GM23338 (cell line): ENCODE results near the gene COP1. TPM values are rescaled to one million over a fixed set of nuclear protein-coding genes. Genes with fewer than 3 reads are reported as not detected.

Source experiments
- ATAC-seq: fragments of 200-7000 bp; cut with Tn5 transposase; 3 replicates; pipeline ENCODE4 v1.9.1; 2020
- DNase-seq: peaks from one replicate; pipeline ENCODE4 v3.0.0-alpha.2; 2015; ENCODE audit warnings: low spot score
- H2AFZ ChIP-seq: fragments of 200-600 bp; sonication (generic); 2 replicates; pipeline ENCODE4 v1.8.0; 2016; ENCODE audit warnings: antibody characterized with exemption, mild to moderate bottlenecking, moderate library complexity
- H3F3A ChIP-seq: fragments of 200-600 bp; sonication (generic); replicated peaks from 2 replicates; pipeline ENCODE4 v1.8.0; 2017; ENCODE audit warnings: antibody characterized with exemption, mixed run types, low read depth
- H3K27ac ChIP-seq: fragments of 200-600 bp; sonication (generic); 2 replicates; pipeline ENCODE4 v1.6.1; 2016; ENCODE audit warnings: low read depth
- H3K27me3 ChIP-seq: fragments of 200-600 bp; sonication (generic); 2 replicates; pipeline ENCODE4 v1.8.0; 2016; ENCODE audit warnings: mild to moderate bottlenecking, mixed run types, moderate library complexity; ENCODE audit not compliant: insufficient read depth
- H3K36me3 ChIP-seq: fragments of 200-600 bp; sonication (generic); 2 replicates; pipeline ENCODE4 v1.8.0; 2016; ENCODE audit warnings: mild to moderate bottlenecking; ENCODE audit not compliant: insufficient read depth
- H3K4me1 ChIP-seq: fragments of 200-600 bp; sonication (generic); 2 replicates; pipeline ENCODE4 v1.8.0; 2016; ENCODE audit warnings: mild to moderate bottlenecking, moderate library complexity; ENCODE audit not compliant: insufficient read depth
- H3K4me2 ChIP-seq: fragments of 200-600 bp; sonication (generic); 2 replicates; pipeline ENCODE4 v1.7.1; 2017; ENCODE audit warnings: mixed run types
- H3K4me3 ChIP-seq: fragments of 200-600 bp; sonication (generic); 2 replicates; pipeline ENCODE4 v1.6.1; 2016; ENCODE audit warnings: mixed run types
- H3K79me2 ChIP-seq: fragments of 200-600 bp; sonication (generic); replicated peaks from 2 replicates; pipeline ENCODE4 v1.8.0; 2017; ENCODE audit warnings: mild to moderate bottlenecking; ENCODE audit not compliant: insufficient read depth
- H3K9me2 ChIP-seq: fragments of 200-600 bp; sonication (generic); 2 replicates; pipeline ENCODE4 v1.8.0; 2017; ENCODE audit not compliant: insufficient read depth
- H4K20me1 ChIP-seq: fragments of 200-600 bp; sonication (generic); replicated peaks from 2 replicates; pipeline ENCODE4 v1.8.0; 2017; ENCODE audit warnings: mild to moderate bottlenecking; ENCODE audit not compliant: insufficient read depth
- H3K27ac Mint-ChIP-seq: 2 replicates; pipeline ENCODE4 v1.8.0; 2020; ENCODE audit warnings: inconsistent platforms, mild to moderate bottlenecking, moderate library complexity, mixed read lengths
- H3K27me3 Mint-ChIP-seq: 3 replicates; pipeline ENCODE4 v1.8.0; 2022; ENCODE audit warnings: low read depth, mild to moderate bottlenecking, moderate library complexity, mixed read lengths, inconsistent platforms; ENCODE audit not compliant: insufficient read depth, poor library complexity
- H3K36me3 Mint-ChIP-seq: 3 replicates; pipeline ENCODE4 v1.8.0; 2021; ENCODE audit warnings: low read depth, mild to moderate bottlenecking, inconsistent platforms, moderate library complexity, mixed read lengths
- H3K4me1 Mint-ChIP-seq: 3 replicates; pipeline ENCODE4 v1.8.0; 2020; ENCODE audit warnings: mild to moderate bottlenecking, inconsistent platforms, mixed read lengths
- H3K4me3 Mint-ChIP-seq: 3 replicates; pipeline ENCODE4 v1.8.0; 2021; ENCODE audit warnings: moderate library complexity, mild to moderate bottlenecking, inconsistent platforms, mixed read lengths
- H3K9me3 Mint-ChIP-seq: 3 replicates; pipeline ENCODE4 v1.8.0; 2020; ENCODE audit warnings: moderate library complexity, mild to moderate bottlenecking, inconsistent platforms, mixed read lengths
- ETS1 ChIP-seq: IDR thresholded peaks from 2 replicates; pipeline ENCODE4 v1.6.1; 2016; ENCODE audit warnings: antibody characterized with exemption
- EZH2 ChIP-seq: fragments of 200-600 bp; sonication (generic); IDR thresholded peaks from one replicate; pipeline ENCODE4 v1.8.0; 2017; ENCODE audit warnings: antibody characterized with exemption, mild to moderate bottlenecking, low read depth; ENCODE audit not compliant: unreplicated experiment
- EZH2phosphoT487 ChIP-seq: fragments of 200-600 bp; sonication (generic); IDR thresholded peaks from one replicate; pipeline ENCODE4 v1.8.1; 2018; ENCODE audit warnings: antibody characterized with exemption; ENCODE audit not compliant: unreplicated experiment
- JUNB ChIP-seq: IDR thresholded peaks from one replicate; pipeline ENCODE4 v1.6.1; 2016; ENCODE audit warnings: antibody characterized with exemption; ENCODE audit not compliant: unreplicated experiment
- ZNF462 ChIP-seq: fragments of 250-450 bp; sonication (Bioruptor Pico); IDR thresholded peaks from 2 replicates; pipeline ENCODE4 v1.5.0; 2020; ENCODE audit warnings: mild to moderate bottlenecking, moderate library complexity
- polyA plus RNA-seq: library from polyadenylated mRNA; unstranded; fragments of >200 nt; fragmentation: Nextera tagmentation; extraction: Ambion mirVana; gene quantifications from 2 replicates; pipeline ENCODE4 v1.2.1, GENCODE V29; 2016
- total RNA-seq: library from RNA; depleted of rRNA; stranded (reverse); fragments of >200 nt; shearing (Covaris generic); gene quantifications from 2 replicates; pipeline ENCODE4 v1.2.3, GENCODE V29; 2014

Gene COP1
- total and polyA plus RNA-seq, 2 experiments from 2014 or later = 54.0 to 54.9 TPM

DNA sequence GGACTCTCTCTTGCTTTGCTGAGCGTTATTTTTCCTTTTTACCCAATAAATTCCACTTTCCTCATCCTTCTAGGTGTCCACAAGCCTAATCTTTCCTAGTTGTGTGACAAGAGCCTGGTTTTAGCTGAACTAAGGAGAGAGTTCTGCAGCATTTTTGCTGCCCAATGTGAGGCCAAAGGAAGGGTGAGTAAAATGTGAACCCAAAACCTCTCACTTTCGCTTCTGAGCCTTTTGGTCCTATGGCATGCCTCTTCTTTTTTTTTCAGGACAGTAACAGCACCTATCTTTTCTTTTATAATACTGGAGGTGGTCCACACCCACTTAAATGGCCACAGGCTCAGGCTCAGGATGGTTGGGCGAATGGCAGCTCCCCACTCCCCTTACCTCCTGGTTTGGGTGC is 111.1 kb downstream of the COP1 start:
- ATAC-seq (no peak), DNase-seq (no peak)
- no peak overlapping the region for H2AFZ ChIP-seq

More for the DNA sequence above, 111.1 kb downstream of the COP1 start:
- H3K27me3 ChIP-seq = no peaks in the 10 kb centered on the region
- Mint-ChIP-seq H3K4me3 (no peak overlapping the region), H3K9me3 (peaks cover 35% of the 10 kb centered on the region), H3K27ac (no peak overlapping the region), H3K4me1 (no peaks in the 10 kb centered on the region), H3K27me3 (no peaks in the 10 kb centered on the region), H3K36me3 (peaks cover 51% of the 10 kb centered on the region)
- H3K4me3 ChIP-seq = no peak overlapping the region
- no peaks in the 10 kb centered on the region for H3K9me2 ChIP-seq
- H3F3A ChIP-seq = no peaks in the 10 kb centered on the region
- H3K4me1 ChIP-seq = no peaks in the 10 kb centered on the region
- H4K20me1 ChIP-seq = no peaks in the 10 kb centered on the region
- no peak overlapping the region for H3K4me2 ChIP-seq
- H3K36me3 ChIP-seq = peaks cover 30% of the 10 kb centered on the region
- H3K79me2 ChIP-seq = no peaks in the 10 kb centered on the region
- no peak overlapping the region for H3K27ac ChIP-seq
- no peak for TF ChIP-seq ZNF462 (CRISPR knock-in tag)
- no peak for TF ChIP-seq EZH2
- no peak for TF ChIP-seq EZH2phosphoT487
- TF ChIP-seq ETS1 = no peak
- no peak for TF ChIP-seq JUNB
